ENCODE results near the gene PEAK1. TPM values are rescaled to one million over a fixed set of nuclear protein-coding genes. Genes with fewer than 3 reads are reported as not detected.

PEAK1 gene
- total and polyA plus RNA-seq, 3 donors from 2014 or later = 33.2 to 130 (median 107) TPM

GRCh38 chr15:77060546-77060945 lies 359.4 kb downstream of the PEAK1 start:
- intact Hi-C loops (cut with DNase I; ENCODE audit: low total_unique reads) = no loop called here

GRCh38 chr15:77059786-77060361 lies 360.0 kb downstream of the PEAK1 start:
- no peaks in the 10 kb centered on the region for H3K36me3 ChIP-seq (ENCODE audit: low read depth, missing control alignments)
- DNase-seq = no peak
- intact Hi-C loops (cut with DNase I; ENCODE audit: low total_unique reads) = no loop called here
- H3K27me3 ChIP-seq = no peaks in the 10 kb centered on the region
- TF ChIP-seq CTCF (IDR thresholded peaks at IDR 0.05) (no peak), POLR2A (IDR thresholded peaks at IDR 0.05) (no peak)
- H3K27ac ChIP-seq = no peak overlapping the region
- H3K9me3 ChIP-seq = no peaks in the 10 kb centered on the region
- H3K4me1 ChIP-seq = peaks cover 16% of the 10 kb centered on the region
- no peak overlapping the region for H3K4me3 ChIP-seq
- WGBS, 2 donors = 34 to 44% methylated on average over 2 of the region's 2 CpGs

More at GRCh38 chr15:77060546-77060945, 359.4 kb downstream of the PEAK1 start:
- TF ChIP-seq CTCF (IDR thresholded peaks at IDR 0.05) (no peak), POLR2A (IDR thresholded peaks at IDR 0.05) (no peak)
- Histone ChIP-seq H3K9me3 (no peaks in the 10 kb centered on the region), H3K27ac (no peak overlapping the region), H3K4me1 (peaks cover 16% of the 10 kb centered on the region), H3K4me3 (no peak overlapping the region), H3K36me3 (ENCODE audit: low read depth, missing control alignments) (no peaks in the 10 kb centered on the region), H3K27me3 (no peaks in the 10 kb centered on the region)
- DNase-seq = no peak

- no peaks in the 10 kb centered on the region for H3K27me3 ChIP-seq
- H3K27ac ChIP-seq = no peak overlapping the region
- 94 to 98% methylated on average over 4 of the region's 4 CpGs for WGBS, 2 donors
- no peaks in the 10 kb centered on the region for H3K9me3 ChIP-seq
- TF ChIP-seq POLR2A (IDR thresholded peaks at IDR 0.05) = no peak
- intact Hi-C loops (cut with DNase I; ENCODE audit: low total_unique reads) = no loop called here
- peaks cover 16% of the 10 kb centered on the region for H3K4me1 ChIP-seq
- DNase-seq = no peak
- H3K4me3 ChIP-seq = no peak overlapping the region
- H3K36me3 ChIP-seq (ENCODE audit: low read depth, missing control alignments) = no peaks in the 10 kb centered on the region
These were observed 361.4 kb downstream of the PEAK1 start for GRCh38 chr15:77058468-77058867.

- 83 to 91% methylated on average over 4 of the region's 4 CpGs for WGBS, 2 donors
- Histone ChIP-seq H3K4me1 (peaks cover 16% of the 10 kb centered on the region), H3K9me3 (no peaks in the 10 kb centered on the region), H3K27ac (no peak overlapping the region), H3K27me3 (no peaks in the 10 kb centered on the region), H3K4me3 (no peak overlapping the region), H3K36me3 (ENCODE audit: low read depth, missing control alignments) (no peaks in the 10 kb centered on the region)
- DNase-seq = no peak
- intact Hi-C loops (cut with DNase I; ENCODE audit: low total_unique reads) = no loop called here
- TF ChIP-seq POLR2A (IDR thresholded peaks at IDR 0.05) (no peak), CTCF (IDR thresholded peaks at IDR 0.05) (no peak)
These were observed 362.2 kb downstream of the PEAK1 start for GRCh38 chr15:77057685-77058084.

GRCh38 chr15:77057072-77057471 lies 362.8 kb downstream of the PEAK1 start:
- H3K27me3 ChIP-seq = no peaks in the 10 kb centered on the region
- WGBS, 2 donors = 100% methylated on average over 1 of the region's 1 CpG
- intact Hi-C loops (cut with DNase I; ENCODE audit: low total_unique reads) = no loop called here
- H3K4me3 ChIP-seq = no peak overlapping the region
- H3K36me3 ChIP-seq (ENCODE audit: low read depth, missing control alignments) = no peaks in the 10 kb centered on the region
- DNase-seq = no peak
- no peak for TF ChIP-seq POLR2A (IDR thresholded peaks at IDR 0.05)
- H3K9me3 ChIP-seq = no peaks in the 10 kb centered on the region
- H3K27ac ChIP-seq = no peak overlapping the region
- H3K4me1 ChIP-seq = peaks cover 16% of the 10 kb centered on the region

GRCh38 chr15:77053709-77054108 lies 366.2 kb downstream of the PEAK1 start:
- H3K9me3 ChIP-seq = no peaks in the 10 kb centered on the region
- no peak for TF ChIP-seq POLR2A (IDR thresholded peaks at IDR 0.05)
- no peak for TF ChIP-seq CTCF (IDR thresholded peaks at IDR 0.05)
- no peak for DNase-seq
- no peak overlapping the region for H3K27ac ChIP-seq
- 96 to 97% methylated on average over 2 of the region's 2 CpGs for WGBS, 2 donors
- H3K4me1 ChIP-seq = no peaks in the 10 kb centered on the region
- intact Hi-C loops (cut with DNase I; ENCODE audit: low total_unique reads) = no loop called here
- H3K36me3 ChIP-seq (ENCODE audit: low read depth, missing control alignments) = no peaks in the 10 kb centered on the region
- H3K27me3 ChIP-seq = no peaks in the 10 kb centered on the region
- no peak overlapping the region for H3K4me3 ChIP-seq
